Activated CD8-positive, alpha-beta memory T cell treated with anti-CD3 and anti-CD28 coated beads, Interleukin-2, amount 50 U/mL, for 24 hours (primary cell): ENCODE data around the gene CDH5.

ENCODE experiments used
- DNase-seq: peaks from one replicate; pipeline ENCODE4 v3.0.0-alpha.2; 2020; ENCODE audit errors: extremely low read depth

Gene CDH5

DNA sequence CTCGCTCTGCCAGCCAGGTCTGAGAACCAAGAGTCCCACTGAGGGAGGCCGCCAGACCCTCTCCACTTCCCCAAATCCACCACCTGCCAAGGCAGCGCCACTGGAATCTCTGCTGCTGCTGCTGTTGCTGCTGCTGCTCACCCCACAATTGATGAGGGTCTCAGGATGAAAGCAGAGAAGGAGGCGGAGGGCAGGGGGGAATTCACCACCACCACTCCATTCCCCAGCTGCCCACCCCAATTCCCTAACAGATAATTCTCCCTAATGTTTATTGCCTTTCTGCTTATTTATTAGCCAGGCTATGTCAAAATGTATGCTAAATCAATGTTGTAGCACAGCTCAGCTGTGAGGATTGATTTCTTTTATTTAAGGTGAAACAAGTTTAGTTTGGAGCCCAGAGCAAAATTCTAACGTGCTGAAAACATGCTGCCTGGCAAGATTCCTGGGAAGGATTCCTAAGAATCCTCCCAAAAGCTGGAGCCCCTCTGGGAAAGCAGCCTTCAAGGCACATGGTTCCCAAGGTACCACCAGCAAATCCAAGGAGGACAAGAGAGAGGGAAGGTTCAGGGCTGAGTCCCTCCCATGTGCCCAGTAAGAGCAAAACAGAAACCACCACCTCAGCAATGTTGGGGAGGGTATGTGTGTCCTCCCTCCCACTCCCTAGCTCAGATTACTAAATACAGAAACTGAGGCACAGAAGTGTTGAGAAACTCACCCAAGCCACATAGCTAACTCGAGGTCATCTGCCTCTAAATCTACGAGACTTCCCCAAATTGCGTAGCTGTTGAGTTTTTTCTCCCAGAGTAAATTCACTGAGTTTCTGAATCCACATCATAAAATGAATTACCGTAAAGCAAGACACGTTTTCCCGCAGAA lies 12.2 kb upstream of the CDH5 start:
- DNase-seq: no peak

GRCh38 chr16:66355526-66355925 lies 11.0 kb upstream of the CDH5 start:
- no peak for DNase-seq

DNA sequence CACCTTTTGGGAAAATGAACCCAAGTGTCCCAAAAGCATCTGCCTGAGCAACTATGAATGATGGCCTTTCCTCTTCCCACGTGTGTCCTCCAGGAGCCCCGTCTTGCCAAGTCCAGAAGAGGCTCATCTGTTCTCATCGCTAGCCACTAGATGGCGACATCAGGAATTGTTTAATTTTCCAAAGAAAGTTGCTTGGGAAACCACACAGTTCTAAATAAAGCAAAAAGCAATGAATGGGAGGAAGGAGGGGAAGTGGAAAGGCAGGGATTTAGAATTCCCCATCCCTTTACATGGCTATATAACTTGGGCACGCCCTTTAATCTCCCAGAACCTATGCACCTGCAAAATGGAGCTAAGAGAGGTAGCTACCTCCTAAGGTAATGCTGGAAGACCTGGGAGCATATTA lies 9.0 kb upstream of the CDH5 start:
- no peak for DNase-seq

DNA sequence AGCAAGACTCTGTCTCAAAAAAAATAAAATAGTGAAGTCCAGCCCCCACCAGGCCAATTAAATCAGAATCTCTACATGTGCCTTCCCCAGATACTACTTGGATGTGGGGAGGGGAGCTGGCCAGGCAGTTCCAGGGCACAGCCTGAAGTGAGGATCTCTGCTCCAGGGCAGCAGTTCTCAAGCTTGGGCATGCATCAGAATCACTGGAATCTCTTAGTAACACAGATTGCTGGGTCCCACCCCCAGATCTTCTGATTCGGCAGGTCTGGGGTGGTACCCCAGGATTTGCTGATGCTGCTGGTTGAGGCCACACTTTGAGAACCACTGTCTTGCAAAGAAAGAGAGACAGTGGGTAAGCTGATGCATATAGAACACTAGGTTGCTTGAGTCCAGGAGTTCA lies 8.3 kb upstream of the CDH5 start:
- no peak for DNase-seq

DNA sequence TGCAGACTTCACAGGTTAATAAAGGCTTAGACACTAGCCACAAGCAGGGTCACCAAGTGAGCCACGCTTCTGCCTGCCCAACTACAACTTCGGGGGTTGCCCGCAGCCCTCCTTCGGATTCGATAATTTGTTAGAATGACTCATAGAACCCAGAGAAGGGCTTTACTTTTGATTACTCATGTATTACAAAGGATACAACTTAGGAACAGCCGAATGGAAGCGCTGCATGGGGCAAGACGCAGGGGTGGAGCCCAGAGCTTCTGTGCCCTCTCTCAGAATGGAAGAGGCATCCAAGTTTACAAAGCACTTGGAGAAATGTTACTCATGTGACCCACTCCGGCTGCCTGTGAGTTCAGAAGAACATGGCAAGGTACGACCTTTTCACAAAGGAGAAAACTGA lies 7.5 kb upstream of the CDH5 start:
- DNase-seq: no peak

DNA sequence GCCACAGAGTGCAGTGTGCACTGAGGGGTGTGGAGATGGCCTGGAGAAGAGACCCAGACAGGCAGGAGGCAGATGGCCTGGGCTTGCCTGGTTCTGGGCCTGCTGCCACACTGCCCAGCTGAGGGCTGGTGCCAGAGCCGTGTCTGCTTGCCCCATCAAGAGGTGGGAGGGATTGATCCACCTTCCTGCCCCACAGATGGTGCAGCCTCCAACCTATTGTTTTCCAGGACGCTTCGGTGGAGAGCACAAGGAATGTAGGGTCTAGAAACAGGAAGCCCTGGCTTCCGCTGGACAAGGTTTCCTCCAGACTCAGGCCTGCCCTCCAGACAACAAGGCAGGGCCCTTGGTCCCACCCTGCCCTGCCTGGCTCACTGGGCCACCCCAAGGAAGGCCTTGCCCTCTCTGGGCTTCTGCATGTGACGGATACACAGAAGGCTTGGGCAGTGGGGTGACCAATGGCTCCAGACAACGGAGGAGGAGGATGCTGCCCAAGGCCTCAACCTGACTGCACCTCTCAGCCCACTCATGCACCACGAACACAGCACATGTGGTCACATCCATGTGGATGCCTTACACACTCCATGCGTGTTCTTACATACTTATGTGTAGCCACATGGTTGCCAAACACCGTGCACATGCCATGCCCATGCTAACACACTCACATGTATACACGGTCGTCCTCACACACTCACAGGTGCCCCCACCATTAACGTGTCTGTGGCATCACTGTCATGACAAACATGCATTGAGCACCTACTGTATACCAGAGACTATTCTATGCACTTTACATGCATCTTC lies 6.5 kb upstream of the CDH5 start:
- DNase-seq: no peak

- no peak for DNase-seq
These were observed 5.7 kb upstream of the CDH5 start for GRCh38 chr16:66360624-66361324.

DNA sequence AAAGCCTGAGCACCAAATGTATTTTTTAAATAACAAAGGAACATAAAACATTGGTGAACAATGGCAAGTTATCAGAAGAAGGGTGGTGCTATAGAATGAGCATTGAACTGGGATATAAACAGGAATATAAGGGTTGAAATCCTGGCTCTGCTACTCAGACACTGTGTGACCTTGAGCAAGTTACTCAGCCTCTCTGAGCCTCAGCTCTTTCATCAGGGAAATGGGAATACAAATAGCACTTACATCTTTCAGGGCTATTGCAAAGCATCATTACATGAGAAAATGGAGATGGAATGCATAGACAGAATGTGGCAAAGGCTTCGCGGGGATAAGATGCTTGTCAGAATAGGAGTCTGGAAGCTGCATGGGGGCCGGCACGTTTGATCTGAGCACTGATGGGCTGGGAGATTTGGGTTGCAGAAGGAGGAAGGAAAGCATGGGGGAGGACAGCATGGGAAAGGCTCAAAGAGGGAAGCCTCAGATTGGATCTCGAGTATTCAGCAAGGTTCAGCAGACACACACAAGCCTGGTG lies 4.8 kb upstream of the CDH5 start:
- no peak for DNase-seq

GRCh38 chr16:66363211-66363777 lies 3.2 kb upstream of the CDH5 start:
- no peak for DNase-seq

GRCh38 chr16:66364117-66364958 lies 2.2 kb upstream of the CDH5 start:
- DNase-seq: no peak

GRCh38 chr16:66364959-66365306 lies 1.6 kb upstream of the CDH5 start:
- DNase-seq: no peak

GRCh38 chr16:66365651-66366050 lies 840 bp upstream of the CDH5 start:
- no peak for DNase-seq

DNA sequence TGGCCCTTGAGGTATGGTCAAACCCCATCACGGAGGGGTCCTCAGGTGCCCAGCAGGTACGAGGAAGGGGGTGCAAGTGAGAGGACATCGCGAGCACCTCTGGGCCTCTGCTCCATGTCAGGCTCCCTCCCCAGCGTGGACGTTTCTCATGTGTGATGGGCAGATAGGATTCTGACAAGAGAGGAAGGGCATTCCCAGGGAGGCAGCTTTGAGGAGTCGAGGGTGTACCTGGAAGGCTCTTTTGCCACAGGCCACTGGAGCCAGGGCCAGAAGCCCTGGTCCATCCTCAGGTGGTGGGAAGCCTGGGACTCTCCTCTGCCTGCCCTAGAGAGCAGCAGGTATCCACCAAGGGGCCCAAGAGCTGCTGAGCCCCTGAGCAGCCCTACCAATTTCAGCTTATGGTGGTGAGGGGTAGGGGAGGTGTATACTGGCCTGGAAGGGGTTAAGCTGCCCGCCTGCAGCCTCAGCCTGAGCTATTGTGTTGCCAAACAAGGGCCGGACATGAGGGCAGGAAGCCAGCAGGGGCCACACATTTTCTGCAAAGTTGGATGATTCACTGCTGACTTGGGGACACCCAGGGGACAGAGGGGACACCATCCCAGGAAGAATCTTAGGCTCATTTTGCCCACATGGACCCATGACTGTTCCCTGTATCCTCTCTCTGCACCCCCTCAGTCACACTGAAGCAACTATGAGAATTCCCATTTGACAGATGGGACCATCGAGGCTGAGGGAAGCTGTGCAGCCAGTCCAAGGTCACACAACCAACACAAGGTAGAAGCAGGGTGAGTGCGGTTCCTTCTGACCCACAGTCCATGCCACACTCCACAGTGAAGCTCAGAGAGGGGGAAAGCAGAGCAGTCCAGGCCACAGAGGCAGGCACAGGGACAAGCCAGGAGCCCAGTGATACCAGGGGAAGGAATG lies 1.7 kb downstream of the CDH5 start:
- no peak for DNase-seq

DNA sequence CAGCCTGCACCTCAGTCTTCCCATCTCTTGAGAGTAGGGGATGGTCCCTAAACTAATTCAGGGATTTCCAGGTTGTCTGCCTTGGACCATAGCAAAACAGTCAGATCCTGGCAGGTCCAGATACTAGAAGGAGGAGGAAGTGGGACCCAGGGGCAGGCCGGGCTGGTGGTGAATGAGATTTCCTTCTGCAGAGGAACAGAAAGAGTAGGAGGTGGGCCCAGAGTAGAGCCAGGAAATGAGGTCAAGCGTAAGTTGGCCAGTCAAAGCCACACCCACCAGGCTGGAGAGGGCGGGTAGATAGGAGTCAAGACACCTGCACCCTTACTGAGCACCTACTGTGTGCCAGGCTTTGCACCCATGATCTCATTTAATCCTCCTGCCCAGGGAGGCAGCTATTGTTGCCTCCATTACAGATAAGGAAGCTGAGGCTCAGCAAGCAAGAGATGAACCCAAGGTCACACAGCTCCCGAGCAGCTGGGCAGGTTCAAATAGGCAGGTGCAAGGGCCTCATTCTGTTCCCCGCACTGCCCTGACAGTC lies 2.6 kb downstream of the CDH5 start:
- no peak for DNase-seq

DNA sequence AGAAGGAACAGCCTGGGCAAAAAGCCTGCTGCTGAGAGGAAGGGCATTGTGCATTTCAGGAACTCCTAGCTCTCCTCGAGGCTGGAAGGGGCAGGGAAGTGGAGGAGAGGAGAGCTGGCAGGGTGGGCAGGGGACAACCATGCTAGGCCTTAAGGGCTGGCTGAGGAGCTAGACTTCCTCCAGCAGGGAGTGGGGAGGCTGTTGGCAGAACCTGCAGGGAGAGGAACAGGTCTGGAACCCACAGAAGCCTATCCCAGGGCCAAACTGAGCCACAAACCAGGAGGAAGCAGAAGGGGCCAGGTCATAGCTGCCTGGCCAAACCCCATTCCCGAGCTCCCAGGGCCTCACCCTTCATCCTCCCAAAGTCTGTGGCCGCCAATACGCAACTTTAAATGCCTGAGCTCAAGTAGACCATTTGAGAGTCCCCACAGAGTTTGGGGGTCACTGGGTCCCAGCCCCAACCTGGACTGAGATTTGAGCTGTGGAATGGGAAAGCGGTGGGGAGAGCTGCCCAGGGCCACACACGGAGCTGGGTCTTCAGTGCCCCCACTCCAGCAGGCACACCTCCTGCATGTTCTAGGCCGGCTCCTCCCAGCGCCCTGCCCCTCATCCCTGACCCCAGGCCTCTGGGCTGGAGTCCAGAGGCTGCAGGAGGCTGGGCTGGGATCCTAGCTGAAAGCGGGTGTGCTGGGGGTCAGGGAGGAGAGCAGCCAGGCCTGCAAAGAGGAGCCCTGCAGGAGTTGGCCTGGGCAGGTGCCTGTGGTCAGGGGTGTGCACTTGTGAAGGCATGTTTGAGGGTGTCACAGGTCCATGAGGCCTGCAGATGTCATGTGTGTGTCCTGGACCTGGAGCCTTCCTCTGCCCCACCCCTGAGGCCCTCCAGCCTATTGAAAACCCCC lies 4.5 kb downstream of the CDH5 start:
- no peak for DNase-seq

GRCh38 chr16:66372078-66372897 lies 5.8 kb downstream of the CDH5 start:
- DNase-seq: no peak

- DNase-seq: no peak
These were observed 6.3 kb downstream of the CDH5 start for GRCh38 chr16:66372898-66373155.

GRCh38 chr16:66373667-66374066 lies 7.2 kb downstream of the CDH5 start:
- no peak for DNase-seq
